ENCODE measurements around the gene ARG2. TPM values are rescaled to one million over a fixed set of nuclear protein-coding genes. Genes with fewer than 3 reads are reported as not detected.

The ARG2 gene
- total and polyA plus RNA-seq, 10 of the 15 experiments (the other 5 are each of a cell fraction or from before 2014, with no cell fraction given), result 0.48 to 7.8 (median 1.1) TPM

DNA sequence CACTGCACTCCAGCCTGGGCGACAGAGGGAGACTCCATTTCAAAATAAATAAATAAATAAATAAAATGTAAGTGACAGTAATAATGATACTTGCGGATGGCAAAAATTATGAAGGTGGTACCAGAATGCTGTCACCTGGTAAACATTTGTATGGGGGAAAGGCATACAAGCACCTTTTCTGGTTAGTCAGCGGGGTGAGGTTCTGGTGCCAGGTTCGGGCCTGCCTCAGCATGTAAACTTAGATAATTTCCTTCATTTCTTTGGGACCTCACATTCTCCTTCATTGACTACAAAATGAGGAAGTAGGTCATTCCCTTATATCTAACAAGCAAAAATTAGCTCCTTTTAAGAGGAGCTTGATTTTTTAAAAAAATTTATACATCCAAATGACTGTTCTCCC lies 43.9 kb downstream of the ARG2 start:
- SMC1A ChIA-PET (ENCODE audit: uncharacterized antibody, unreplicated experiment), result interaction anchor here (0.7 to 8.1 kb wide), 8 partner anchors 10 to 92 kb away, joined by 3 to 151 read pairs (median 5); partner anchors contain the start of gene ARG2
- Histone ChIP-seq H3K4me3 (no peak overlapping the region), H3K36me3 (ENCODE audit: control insufficient read depth in 2 of 2, insufficient read depth in 2 of 2, low read length in 1 of 2) (peaks cover 0 to 4% of the 10 kb centered on the region in 2 experiments; a peak in 3 of 4 replicates), H3K4me1 (ENCODE audit: control insufficient read depth, insufficient read depth, low read length) (peaks cover 14% of the 10 kb centered on the region), H3K4me2 (ENCODE audit: control insufficient read depth, insufficient read depth) (no peak overlapping the region), H3K9ac (ENCODE audit: control insufficient read depth, insufficient read depth, low read length) (no peak overlapping the region), H3K27me3 (replicated peaks in 1 of 2; ENCODE audit: control insufficient read depth in 2 of 2, insufficient read depth in 2 of 2, low read length in 1 of 2) (no peaks in the 10 kb centered on the region), H3K27ac (ENCODE audit: control insufficient read depth, insufficient read depth) (no peak overlapping the region), H3K9me3 (replicated peaks; ENCODE audit: control insufficient read depth, insufficient read depth, low read length) (no peaks in the 10 kb centered on the region), H2AFZ (ENCODE audit: control insufficient read depth, low read depth, low read length) (no peak overlapping the region), H4K20me1 (ENCODE audit: control insufficient read depth, insufficient read depth) (no peaks in the 10 kb centered on the region), H3K79me2 (ENCODE audit: control insufficient read depth, insufficient read depth, low read length) (peaks cover 22% of the 10 kb centered on the region)
- no peak for DNase-seq (ENCODE audit: low read depth, low spot score)
- BruUV-seq (replicated peaks), result no TSS peak
- ATAC-seq, result no peak
- POLR2A ChIA-PET, result interaction anchor here (0.7 to 1.3 kb wide), 2 partner anchors 45 to 98 kb away, joined by 3 to 4 read pairs; no protein-coding TSS in a partner anchor
- TF ChIP-seq ZNF217 (IDR thresholded peaks at IDR 0.05) (no peak), MXI1 (IDR thresholded peaks at IDR 0.05; ENCODE audit: low read depth, low read length) (no peak), TCF3 (IDR thresholded peaks at IDR 0.05; ENCODE audit: borderline replicate concordance, insufficient read depth, low read depth, low read length) (no peak), DPF2 (IDR thresholded peaks at IDR 0.05) (no peak), ZNF274 (IDR thresholded peaks at IDR 0.05; ENCODE audit: insufficient read depth, insufficient read length) (no peak), HCFC1 (IDR thresholded peaks at IDR 0.05; ENCODE audit: low read length) (no peak)
- TF ChIP-seq, protein P1, sequence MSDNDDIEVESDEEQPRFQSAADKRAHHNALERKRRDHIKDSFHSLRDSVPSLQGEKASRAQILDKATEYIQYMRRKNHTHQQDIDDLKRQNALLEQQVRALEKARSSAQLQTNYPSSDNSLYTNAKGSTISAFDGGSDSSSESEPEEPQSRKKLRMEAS (IDR thresholded peaks at IDR 0.05; ENCODE audit: low read depth, low read length), result no peak
- TF ChIP-seq, protein P2, sequence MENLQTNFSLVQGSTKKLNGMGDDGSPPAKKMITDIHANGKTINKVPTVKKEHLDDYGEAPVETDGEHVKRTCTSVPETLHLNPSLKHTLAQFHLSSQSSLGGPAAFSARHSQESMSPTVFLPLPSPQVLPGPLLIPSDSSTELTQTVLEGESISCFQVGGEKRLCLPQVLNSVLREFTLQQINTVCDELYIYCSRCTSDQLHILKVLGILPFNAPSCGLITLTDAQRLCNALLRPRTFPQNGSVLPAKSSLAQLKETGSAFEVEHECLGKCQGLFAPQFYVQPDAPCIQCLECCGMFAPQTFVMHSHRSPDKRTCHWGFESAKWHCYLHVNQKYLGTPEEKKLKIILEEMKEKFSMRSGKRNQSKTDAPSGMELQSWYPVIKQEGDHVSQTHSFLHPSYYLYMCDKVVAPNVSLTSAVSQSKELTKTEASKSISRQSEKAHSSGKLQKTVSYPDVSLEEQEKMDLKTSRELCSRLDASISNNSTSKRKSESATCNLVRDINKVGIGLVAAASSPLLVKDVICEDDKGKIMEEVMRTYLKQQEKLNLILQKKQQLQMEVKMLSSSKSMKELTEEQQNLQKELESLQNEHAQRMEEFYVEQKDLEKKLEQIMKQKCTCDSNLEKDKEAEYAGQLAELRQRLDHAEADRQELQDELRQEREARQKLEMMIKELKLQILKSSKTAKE (IDR thresholded peaks at IDR 0.05; ENCODE audit: low read depth, poor library complexity, severe bottlenecking), result no peak
- CTCF ChIA-PET, result interaction anchor here (0.6 to 15.6 kb wide), 13 partner anchors 12 to 238 kb away, joined by 3 to 223 read pairs (median 5); partner anchors contain the start of genes ARG2, PIGH, RDH11 and RDH12
- WGBS (ENCODE audit: insufficient coverage, insufficient replicate concordance, low lambda C conversion rate, missing lambda C conversion rate), result 97% methylated on average over 4 of the region's 4 CpGs
- RAD21 ChIA-PET (ENCODE audit: unreplicated experiment), result interaction anchor here (0.9 to 6.4 kb wide), 4 partner anchors 41 to 303 kb away, joined by 3 to 114 read pairs (median 6); no protein-coding TSS in a partner anchor
- no peak for FAIRE-seq
- in situ Hi-C loops (cut with MboI), result no loop called here
- intact Hi-C loops (cut with micrococcal nuclease; ENCODE audit: unreplicated experiment), result no loop called here
